H1 (cell line): Measurements from ENCODE around the gene AATK. TPM values are rescaled to one million over a fixed set of nuclear protein-coding genes. Genes with fewer than 3 reads are reported as not detected.

Experiments
- CTCF ChIA-PET: fragments of 300-600 bp; sonication (Branson Sonifier 250); formaldehyde crosslinking; loops from one replicate; lab custom pipeline; 2021; ENCODE audit not compliant: partially characterized antibody; lab: Charles Lee
- POLR2A ChIA-PET: fragments of 300-600 bp; sonication (Branson Sonifier 250); formaldehyde crosslinking; loops from one replicate; lab custom pipeline; 2021; ENCODE audit warnings: inconsistent platforms; ENCODE audit not compliant: partially characterized antibody; lab: Charles Lee
- DNase-seq, 2 experiments: peaks; one replicate each; pipeline versions ENCODE4 v3.0.0 to v3.0.0-alpha.2; 2010 to 2022; ENCODE audit warnings: low spot score in 2 of 2, low read depth in 1 of 2, mixed read lengths in 1 of 2
- FAIRE-seq: peaks from 2 replicates; lab custom pipeline; 2011; peaks lifted over from hg19 to GRCh38; lab: Jason Lieb, UNC
- H2AFZ ChIP-seq: 2 replicates; pipeline ENCODE4 v1.8.1; 2012; ENCODE audit warnings: low read length, inconsistent platforms
- H2AK5ac ChIP-seq: 2 replicates; pipeline ENCODE4 v1.6.1; 2013; ENCODE audit warnings: low read depth, low read length
- H2BK120ac ChIP-seq: replicated peaks from 2 replicates; pipeline ENCODE3; 2013; ENCODE audit warnings: low read depth, low read length, inconsistent platforms
- H2BK12ac ChIP-seq: 2 replicates; pipeline ENCODE4 v1.6.1; 2013; ENCODE audit warnings: low read depth, low read length
- H2BK15ac ChIP-seq: 2 replicates; pipeline ENCODE4 v1.6.1; 2013; ENCODE audit warnings: low read length
- H2BK20ac ChIP-seq: 2 replicates; pipeline ENCODE4 v1.6.1; 2013; ENCODE audit warnings: low read length
- H2BK5ac ChIP-seq: 2 replicates; pipeline ENCODE4 v1.6.1; 2013; ENCODE audit warnings: low read depth, low read length
- H3K14ac ChIP-seq: 2 replicates; pipeline ENCODE4 v1.6.1; 2013; ENCODE audit warnings: inconsistent platforms; ENCODE audit not compliant: insufficient read length
- H3K18ac ChIP-seq: 2 replicates; pipeline ENCODE4 v1.6.1; 2013; ENCODE audit warnings: low read length; ENCODE audit errors: extremely low read depth
- H3K23ac ChIP-seq: 2 replicates; pipeline ENCODE4 v1.6.1; 2013; ENCODE audit warnings: inconsistent platforms; ENCODE audit not compliant: insufficient read length
- H3K23me2 ChIP-seq: 2 replicates; pipeline ENCODE4 v1.6.1; 2013; ENCODE audit warnings: low read depth, low read length
- H3K27ac ChIP-seq: 2 replicates; pipeline ENCODE4 v1.6.1; 2011; ENCODE audit warnings: low read depth, low read length, inconsistent platforms
- H3K27me3 ChIP-seq, 4 experiments: replicated peaks in 1 of 4; 1 replicate in 1 of 4; 2 replicates in 3 of 4; pipeline versions ENCODE4 v1.6.1 to v1.8.1; 2011 to 2013; ENCODE audit warnings: low read length in 3 of 4, mild to moderate bottlenecking in 3 of 4, inconsistent platforms in 2 of 4, mixed read lengths in 2 of 4, moderate library complexity in 1 of 4; ENCODE audit not compliant: control insufficient read depth in 3 of 4, insufficient read depth in 3 of 4; ENCODE audit errors: extremely low read depth in 1 of 4
- H3K36me3 ChIP-seq, 4 experiments: 2 replicates each; pipeline versions ENCODE4 v1.6.1 to v1.8.1; 2011 to 2013; ENCODE audit warnings: mild to moderate bottlenecking in 4 of 4, low read length in 3 of 4, moderate library complexity in 2 of 4, control low read depth in 1 of 4, inconsistent platforms in 1 of 4; ENCODE audit not compliant: insufficient read depth in 4 of 4, control insufficient read depth in 2 of 4
- H3K4ac ChIP-seq: replicated peaks from 2 replicates; pipeline ENCODE3; 2013; ENCODE audit warnings: low read length, low read depth, mixed read lengths, inconsistent platforms; ENCODE audit not compliant: insufficient read length
- H3K4me1 ChIP-seq, 4 experiments: replicated peaks in 1 of 4; 1 replicate in 1 of 4; 2 replicates in 3 of 4; pipeline versions ENCODE4 v1.6.1 to v1.8.1; 2011 to 2013; ENCODE audit warnings: low read length in 3 of 4, inconsistent platforms in 2 of 4, mixed read lengths in 1 of 4; ENCODE audit not compliant: insufficient read depth in 4 of 4, control insufficient read depth in 3 of 4
- H3K4me2 ChIP-seq, 2 experiments: 2 replicates each; pipeline versions ENCODE4 v1.6.1 to v1.8.1; 2011 to 2013; ENCODE audit warnings: low read depth in 2 of 2, low read length in 2 of 2, control low read depth in 1 of 2, inconsistent platforms in 1 of 2, mild to moderate bottlenecking in 1 of 2; ENCODE audit not compliant: insufficient read depth in 1 of 2
- H3K4me3 ChIP-seq, 4 experiments: fragments of 200-600, 300-600 bp in 1 of 4; sonication (generic), shearing (Covaris generic), sonication (Bioruptor Twin) in 1 of 4; 2 replicates each; pipeline versions ENCODE4 v1.5.1 to v1.8.1; 2011 to 2016; ENCODE audit warnings: low read length in 4 of 4, low read depth in 3 of 4, control low read depth in 2 of 4, inconsistent platforms in 2 of 4, mild to moderate bottlenecking in 2 of 4, mixed read lengths in 1 of 4, moderate library complexity in 1 of 4; ENCODE audit not compliant: insufficient read depth in 2 of 4; ENCODE audit errors: extremely low read depth in 1 of 4
- H3K56ac ChIP-seq: replicated peaks from 2 replicates; pipeline ENCODE3; 2013; ENCODE audit warnings: low read depth, mild to moderate bottlenecking, mixed read lengths, low read length, inconsistent platforms; ENCODE audit not compliant: insufficient read length
- H3K79me1 ChIP-seq: 2 replicates; pipeline ENCODE4 v1.6.1; 2013; ENCODE audit warnings: low read depth, low read length, control low read depth
- H3K79me2 ChIP-seq, 2 experiments: 2 replicates each; pipeline versions ENCODE4 v1.6.1 to v1.8.1; 2012 to 2013; ENCODE audit warnings: low read length in 2 of 2, mild to moderate bottlenecking in 2 of 2, inconsistent platforms in 1 of 2; ENCODE audit not compliant: insufficient read depth in 2 of 2, control insufficient read depth in 1 of 2
- H3K9ac ChIP-seq, 4 experiments: replicated peaks in 1 of 4; 1 replicate in 1 of 4; 2 replicates in 3 of 4; pipeline versions ENCODE4 v1.6.1 to v1.8.1; 2011 to 2013; ENCODE audit warnings: low read depth in 3 of 4, low read length in 3 of 4, control low read depth in 2 of 4, mild to moderate bottlenecking in 2 of 4, moderate library complexity in 2 of 4, inconsistent platforms in 1 of 4; ENCODE audit errors: extremely low read depth in 1 of 4
- H3K9me3 ChIP-seq, 2 experiments: 2 replicates each; pipeline versions ENCODE4 v1.6.1 to v1.8.1; 2012 to 2013; ENCODE audit warnings: mild to moderate bottlenecking in 2 of 2, moderate library complexity in 2 of 2, control low read depth in 1 of 2, inconsistent platforms in 1 of 2, low read depth in 1 of 2, low read length in 1 of 2, mixed read lengths in 1 of 2; ENCODE audit not compliant: insufficient read depth in 2 of 2
- H4K20me1 ChIP-seq, 2 experiments: replicated peaks in 1 of 2; 2 replicates each; pipeline versions ENCODE3 to v1.8.1; 2011 to 2013; ENCODE audit warnings: inconsistent platforms in 2 of 2, low read length in 2 of 2, mild to moderate bottlenecking in 1 of 2; ENCODE audit not compliant: insufficient read depth in 2 of 2, control insufficient read depth in 1 of 2
- H4K5ac ChIP-seq: 2 replicates; pipeline ENCODE4 v1.6.1; 2013; ENCODE audit warnings: low read length, low read depth, mixed read lengths, inconsistent platforms; ENCODE audit not compliant: insufficient read length
- H4K8ac ChIP-seq: 2 replicates; pipeline ENCODE4 v1.8.0; 2013; ENCODE audit warnings: mild to moderate bottlenecking, moderate library complexity, low read length, inconsistent platforms; ENCODE audit not compliant: insufficient read depth; ENCODE audit errors: extremely low read depth
- H4K91ac ChIP-seq: replicated peaks from 2 replicates; pipeline ENCODE3; 2013; ENCODE audit warnings: low read length, mixed read lengths, inconsistent platforms; ENCODE audit not compliant: insufficient read length
- ATF2 ChIP-seq: IDR thresholded peaks from 2 replicates; pipeline ENCODE4 v1.6.1; 2012; ENCODE audit warnings: low read length, inconsistent platforms
- CBX5 ChIP-seq: fragments of 300-800, 300-1000 bp; sonication (generic); IDR thresholded peaks from 2 replicates; pipeline ENCODE4 v1.7.1; 2016; ENCODE audit warnings: antibody characterized with exemption, low read length, low read depth
- CEBPB ChIP-seq: IDR thresholded peaks from 2 replicates; pipeline ENCODE4 v1.6.1; 2012; ENCODE audit warnings: low read depth, low read length
- CREB1 ChIP-seq: IDR thresholded peaks from 2 replicates; pipeline ENCODE4 v1.6.1; 2012; ENCODE audit warnings: inconsistent platforms
- E2F6 ChIP-seq: IDR thresholded peaks from 2 replicates; pipeline ENCODE4 v1.6.1; 2012; ENCODE audit warnings: inconsistent platforms
- EP300 ChIP-seq, 2 experiments: IDR thresholded peaks; 1 replicate in 1 of 2; 2 replicates in 1 of 2; pipeline ENCODE4 v1.6.1; 2011 to 2012; ENCODE audit warnings: low read depth in 2 of 2, low read length in 2 of 2, mild to moderate bottlenecking in 2 of 2, borderline replicate concordance in 1 of 2, inconsistent platforms in 1 of 2, moderate library complexity in 1 of 2
- FOSL1 ChIP-seq: IDR thresholded peaks from 2 replicates; pipeline ENCODE4 v1.6.1; 2011; ENCODE audit warnings: mild to moderate bottlenecking, low read depth, low read length, moderate library complexity; ENCODE audit not compliant: insufficient read depth
- MAFK ChIP-seq: IDR thresholded peaks from 2 replicates; pipeline ENCODE4 v1.6.1; 2012; ENCODE audit warnings: low read depth, mild to moderate bottlenecking, improper control_type of control experiment, low read length
- RFX5 ChIP-seq: IDR thresholded peaks from 2 replicates; pipeline ENCODE4 v1.6.1; 2011; ENCODE audit warnings: low read depth, low read length, improper control_type of control experiment, borderline replicate concordance
- SP2 ChIP-seq: IDR thresholded peaks from 2 replicates; pipeline ENCODE4 v1.6.1; 2012; ENCODE audit warnings: mild to moderate bottlenecking, low read length, inconsistent platforms
- TAF1 ChIP-seq: IDR thresholded peaks from 2 replicates; pipeline ENCODE4 v1.6.1; 2011; ENCODE audit warnings: mild to moderate bottlenecking, low read depth, low read length
- WGBS, 2 experiments: shearing (Covaris generic) in 1 of 2; methylation state at CpG; one replicate each; pipeline versions ENCODE4 v1.1.6 to v1.1.7; 2013 to 2015; ENCODE audit warnings: low lambda C conversion rate in 2 of 2, mixed read lengths in 2 of 2, inconsistent platforms in 1 of 2, low coverage in 1 of 2, missing lambda C conversion rate in 1 of 2; ENCODE audit not compliant: insufficient replicate concordance in 2 of 2, insufficient coverage in 1 of 2, insufficient read length in 1 of 2; ENCODE audit errors: extremely low coverage in 1 of 2, missing lambda C conversion rate in 1 of 2; 5-methylcytosine and 5-hydroxymethylcytosine counted together
- polyA plus RNA-seq, 7 experiments: library from polyadenylated mRNA; depleted of rRNA in 3 of 7; stranded (reverse) in 5 of 7; unstranded in 2 of 7; fragments of >200 nt in 5 of 7; fragments of 200-250 nt in 2 of 7; gene quantifications; 1 replicate in 5 of 7; 2 replicates in 1 of 7; 4 replicates in 1 of 7; pipeline versions ENCODE4 v1.2.1 to v1.2.3, GENCODE V29; 2011 to 2013; ENCODE audit warnings: missing spikeins in 2 of 7, mixed read lengths in 2 of 7
- total RNA-seq: library from RNA; stranded (reverse); fragmentation: NEBNext Ultra II Directional; extraction: Animal tissue kit (Norgen Biotek cat#: 25700); gene quantifications from 2 replicates; pipeline ENCODE4 v1.2.1, GENCODE V29; 2021

AATK gene
- total and polyA plus RNA-seq, 2 of the 8 experiments (the other 6 are each of a cell fraction or from before 2014, with no cell fraction given), result 1.7 to 3.5 TPM

GRCh38 chr17:81092518-81093095 lies 73.4 kb downstream of the AATK start:
- no peak overlapping the region for H3K4ac ChIP-seq
- POLR2A ChIA-PET, result interaction anchor here (0.9 to 1.3 kb wide), 2 partner anchors 9 to 10 kb away, joined by 3 read pairs; no protein-coding TSS in a partner anchor
- H2BK120ac ChIP-seq, result no peak overlapping the region
- no peak overlapping the region for H2BK5ac ChIP-seq
- no peak overlapping the region for H2BK15ac ChIP-seq
- DNase-seq, result no peak
- peaks cover 0 to 2% of the 10 kb centered on the region in 2 experiments for H4K20me1 ChIP-seq
- H2AFZ ChIP-seq, result no peak overlapping the region
- H3K23me2 ChIP-seq, result no peaks in the 10 kb centered on the region
- no peak overlapping the region for H3K4me3 ChIP-seq
- H3K9ac ChIP-seq, result no peak overlapping the region
- CTCF ChIA-PET, result interaction anchor here (0.6 to 6.1 kb wide), 4 partner anchors 10 to 68 kb away, joined by 3 to 27 read pairs (median 12); no protein-coding TSS in a partner anchor
- no peak overlapping the region for H3K14ac ChIP-seq
- H2BK20ac ChIP-seq, result no peak overlapping the region
- H3K79me1 ChIP-seq, result no peaks in the 10 kb centered on the region
- H3K18ac ChIP-seq, result no peak overlapping the region; the same call in 1 of the 2 replicates
- H3K9me3 ChIP-seq, result no peaks in the 10 kb centered on the region
- no peak overlapping the region for H4K5ac ChIP-seq
- H3K23ac ChIP-seq, result no peak overlapping the region
- no peak overlapping the region for H3K56ac ChIP-seq
- H3K79me2 ChIP-seq, result no peaks in the 10 kb centered on the region
- no peak overlapping the region for H2AK5ac ChIP-seq
- no peak overlapping the region for H3K4me2 ChIP-seq
- H3K4me1 ChIP-seq, result peaks cover 7 to 38% (median 30%) of the 10 kb centered on the region in 4 experiments
- 93% methylated on average over 21 of the region's 24 CpGs; no CpG with 5 or more reads in 1 of the 2 experiments for WGBS, 2 experiments
- no peak overlapping the region for H4K8ac ChIP-seq
- no peak overlapping the region; the same call in 1 of the 2 replicates for H2BK12ac ChIP-seq
- no peak overlapping the region for H3K27ac ChIP-seq
- H3K27me3 ChIP-seq, result no peaks in the 10 kb centered on the region
- no peak for FAIRE-seq
- H4K91ac ChIP-seq, result no peak overlapping the region
- no peaks in the 10 kb centered on the region for H3K36me3 ChIP-seq
- TF ChIP-seq RFX5, result no peak
- TF ChIP-seq TAF1, result no peak
- no peak for TF ChIP-seq E2F6
- TF ChIP-seq ATF2, result no peak
- TF ChIP-seq MAFK, result no peak
- no peak for TF ChIP-seq SP2
- TF ChIP-seq EP300 (IDR thresholded peaks at IDR 0.05; ENCODE audit: borderline replicate concordance in 1 of 2, low read depth in 2 of 2, low read length in 2 of 2), result no peak
- TF ChIP-seq CBX5, result no peak
- TF ChIP-seq FOSL1, result no peak
- no peak for TF ChIP-seq CREB1
- no peak for TF ChIP-seq CEBPB
